ENCODE results near the gene NLRC5.
"Not testable (repeated sequence)": the region's sequence is repeated elsewhere in the genome, so short reads cannot be mapped to it uniquely, and the experiment has no call there.

NLRC5 gene

GRCh38 chr16:57099965-57100364, 110.6 kb downstream of the NLRC5 start:
- not testable (repeated sequence) for DNase-seq (ENCODE audit: low read depth)

DNA sequence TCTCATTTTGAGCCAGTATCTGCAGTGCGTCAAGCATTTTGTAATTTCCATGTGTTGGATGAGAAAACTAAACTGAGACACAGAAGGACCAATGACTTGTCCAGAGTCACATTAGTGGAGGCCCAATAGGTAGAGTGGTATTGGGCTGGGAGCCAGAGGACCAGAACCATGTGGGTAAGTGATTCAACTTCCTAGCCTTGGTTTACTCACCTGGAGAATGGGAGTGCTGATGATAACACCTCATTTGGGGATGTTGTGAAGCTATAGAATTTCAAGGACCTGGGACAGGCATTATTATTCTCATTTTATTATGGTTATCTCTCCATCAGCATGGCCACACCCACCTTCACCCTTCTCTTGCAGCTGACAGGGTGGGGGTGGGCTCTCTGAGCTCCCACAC, 111.1 kb downstream of the NLRC5 start:
- no peak for DNase-seq (ENCODE audit: low read depth)

GRCh38 chr16:57102888-57103851, 113.8 kb downstream of the NLRC5 start:
- DNase-seq (ENCODE audit: low read depth), result no peak

DNA sequence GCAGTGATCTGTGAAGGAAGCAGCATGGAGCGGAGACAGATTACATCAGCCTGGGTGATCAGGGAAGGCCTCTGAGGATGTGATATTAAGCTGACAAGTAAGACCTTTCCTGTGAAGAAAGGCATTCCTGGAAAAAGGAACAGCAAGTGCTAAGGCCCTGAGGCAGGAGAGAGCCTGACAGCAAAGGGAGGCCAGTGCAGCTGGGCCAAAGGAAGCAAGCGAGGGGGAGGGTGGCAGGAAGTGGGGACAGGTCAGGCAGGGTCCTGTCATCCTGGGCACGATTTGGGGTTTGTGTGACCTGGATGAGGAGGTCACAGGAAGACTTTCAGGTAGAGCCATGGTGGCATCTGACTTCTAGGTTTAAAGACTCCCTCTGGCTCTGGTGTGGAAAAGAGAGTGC, 115.3 kb downstream of the NLRC5 start:
- DNase-seq (ENCODE audit: low read depth), result no peak

GRCh38 chr16:57105184-57105583, 115.8 kb downstream of the NLRC5 start:
- no peak for DNase-seq (ENCODE audit: low read depth)

GRCh38 chr16:57106767-57107166, 117.4 kb downstream of the NLRC5 start:
- DNase-seq (ENCODE audit: low read depth), result no peak

- no peak for DNase-seq (ENCODE audit: low read depth)
Observed at GRCh38 chr16:57107321-57107922, 118.1 kb downstream of the NLRC5 start.

- DNase-seq (ENCODE audit: low read depth), result no peak
Observed at GRCh38 chr16:57108432-57108831, 119.1 kb downstream of the NLRC5 start.

DNA sequence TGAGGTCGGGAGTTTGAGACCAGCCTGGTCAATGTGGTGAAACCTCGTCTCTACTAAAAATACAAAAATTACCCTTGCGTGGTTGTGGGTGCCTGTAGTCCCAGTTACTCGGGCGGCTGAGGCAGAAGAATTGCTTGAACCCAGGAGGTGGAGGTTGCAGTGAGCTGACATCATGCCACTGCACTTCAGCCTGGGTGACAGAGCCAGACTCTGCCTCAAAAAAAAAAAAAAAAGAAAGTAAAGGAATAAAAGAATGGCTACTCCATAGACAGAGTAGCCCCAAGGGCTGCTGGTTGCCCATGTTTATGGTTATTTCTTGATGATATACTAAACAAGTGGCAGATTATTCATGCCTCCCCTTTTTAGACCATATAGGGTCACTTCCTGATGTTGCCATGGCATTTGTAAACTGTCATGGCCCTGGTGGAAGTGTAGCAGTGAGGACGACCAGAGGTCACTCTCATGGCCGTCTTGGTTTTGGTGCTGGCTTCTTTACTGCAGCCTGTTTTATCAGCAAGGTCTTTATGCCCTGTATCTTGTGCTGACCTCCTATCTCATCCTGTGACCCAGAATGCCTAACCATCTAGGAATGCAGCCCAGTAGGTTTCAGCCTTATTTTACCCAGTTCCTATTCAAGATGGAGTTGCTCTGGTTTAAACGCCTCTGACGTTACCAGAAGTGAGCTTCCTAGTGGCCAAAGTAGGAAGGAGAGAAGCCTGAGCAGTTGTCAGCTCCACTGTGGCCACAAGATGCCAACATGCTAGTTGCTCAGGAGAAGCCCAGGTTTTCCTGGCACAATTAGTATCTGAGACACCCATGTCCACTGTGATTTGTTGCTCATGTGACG, 120.1 kb downstream of the NLRC5 start:
- not testable (repeated sequence) for DNase-seq (ENCODE audit: low read depth)

DNA sequence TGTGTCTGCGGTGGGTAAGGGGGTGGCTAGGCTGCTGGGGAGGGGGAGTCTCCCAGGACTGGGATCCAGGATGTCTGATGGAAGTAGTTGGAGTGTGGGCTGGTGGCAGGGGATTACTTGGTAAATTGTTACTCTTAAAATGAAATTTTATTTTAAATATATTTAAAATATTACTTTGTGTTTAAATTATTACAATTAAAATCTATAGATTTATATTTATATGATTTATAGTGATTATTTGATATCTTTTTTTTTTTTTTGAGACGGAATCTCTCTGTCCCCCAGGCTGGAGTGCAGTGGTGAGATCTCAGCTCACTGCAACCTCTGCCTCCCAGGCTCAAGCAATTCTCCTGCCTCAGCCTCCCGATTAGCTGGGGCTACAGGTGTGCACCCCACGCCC, 121.6 kb downstream of the NLRC5 start:
- DNase-seq (ENCODE audit: low read depth), result no peak

GRCh38 chr16:57111420-57111819, 122.1 kb downstream of the NLRC5 start:
- DNase-seq (ENCODE audit: low read depth), result no peak

GRCh38 chr16:57112403-57113041, 123.2 kb downstream of the NLRC5 start:
- no peak for DNase-seq (ENCODE audit: low read depth)

DNA sequence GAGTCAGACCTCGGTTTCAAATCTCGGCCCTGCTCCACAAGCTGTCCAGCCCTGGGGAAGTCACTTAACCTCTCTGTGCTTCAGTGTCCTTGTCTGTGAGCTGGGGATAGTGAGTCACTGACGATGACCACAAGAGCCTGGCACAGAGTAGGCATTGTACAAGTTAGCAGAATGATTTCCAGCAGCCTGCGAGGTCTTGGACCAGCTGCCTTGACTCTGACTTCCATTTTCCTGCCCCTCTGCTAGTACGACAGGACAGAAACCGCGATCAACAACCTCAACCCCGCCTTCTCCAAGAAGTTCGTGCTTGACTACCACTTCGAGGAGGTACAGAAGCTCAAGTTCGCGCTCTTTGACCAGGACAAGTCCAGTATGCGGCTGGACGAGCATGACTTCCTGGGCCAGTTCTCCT, 123.7 kb downstream of the NLRC5 start:
- DNase-seq (ENCODE audit: low read depth), result no peak

DNA sequence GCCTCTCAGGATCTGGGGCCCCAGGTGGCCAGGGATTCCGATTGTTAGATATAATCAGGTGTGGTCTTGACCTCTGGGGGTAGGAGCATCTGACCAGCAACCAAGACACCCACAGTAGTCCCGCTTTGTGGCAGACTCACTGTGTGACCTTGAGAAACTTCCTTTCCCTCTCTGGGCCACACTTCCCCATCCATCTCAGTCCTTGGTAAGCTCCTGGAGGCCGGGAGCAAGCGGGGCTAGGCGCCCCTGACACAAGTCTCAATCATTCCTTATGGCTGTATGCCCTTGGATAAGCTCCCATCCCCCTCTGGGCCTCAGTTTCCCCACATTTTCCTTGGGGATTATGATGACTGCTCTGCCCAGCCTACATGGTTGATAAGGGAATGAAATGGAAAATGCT, 124.3 kb downstream of the NLRC5 start:
- no peak for DNase-seq (ENCODE audit: low read depth)

GRCh38 chr16:57115168-57115513, 125.8 kb downstream of the NLRC5 start:
- DNase-seq (ENCODE audit: low read depth), result no peak

DNA sequence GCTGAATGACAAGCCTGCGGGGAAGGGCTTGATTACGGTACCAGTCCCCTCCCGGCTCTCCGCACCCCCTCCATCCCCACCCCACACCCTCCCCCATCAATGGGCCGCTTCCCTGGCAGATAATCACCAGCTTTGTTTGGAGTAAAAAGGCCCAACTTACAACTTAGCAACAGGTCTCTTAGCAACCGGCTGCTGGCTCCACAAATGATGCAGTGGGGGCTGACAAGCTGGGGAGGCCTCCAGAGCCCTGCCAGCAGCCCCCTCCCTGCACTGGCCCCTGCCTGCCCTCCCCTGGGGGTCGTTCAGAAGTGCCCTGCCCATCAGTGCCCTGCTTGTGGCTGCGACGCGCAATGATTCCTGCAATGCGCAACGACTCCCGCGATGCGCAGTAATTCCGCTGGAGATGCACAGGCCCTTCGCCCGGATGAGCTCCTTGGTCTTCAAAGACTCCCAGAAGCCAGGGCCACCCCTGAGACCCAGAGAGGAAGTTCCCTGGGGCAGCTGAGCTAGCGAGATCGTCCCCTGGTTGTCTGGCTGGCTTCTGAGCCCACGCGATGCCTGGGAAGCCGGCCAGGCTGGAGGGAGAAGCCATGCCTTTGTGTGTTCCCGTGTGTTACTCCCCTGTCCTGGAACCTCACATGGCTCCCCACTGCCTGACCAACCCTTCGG, 126.3 kb downstream of the NLRC5 start:
- no peak for DNase-seq (ENCODE audit: low read depth)

- no peak for DNase-seq (ENCODE audit: low read depth)
Observed at GRCh38 chr16:57118461-57119084, 129.2 kb downstream of the NLRC5 start.

GRCh38 chr16:57123216-57123973, 134.0 kb downstream of the NLRC5 start:
- no peak for DNase-seq (ENCODE audit: low read depth)

DNA sequence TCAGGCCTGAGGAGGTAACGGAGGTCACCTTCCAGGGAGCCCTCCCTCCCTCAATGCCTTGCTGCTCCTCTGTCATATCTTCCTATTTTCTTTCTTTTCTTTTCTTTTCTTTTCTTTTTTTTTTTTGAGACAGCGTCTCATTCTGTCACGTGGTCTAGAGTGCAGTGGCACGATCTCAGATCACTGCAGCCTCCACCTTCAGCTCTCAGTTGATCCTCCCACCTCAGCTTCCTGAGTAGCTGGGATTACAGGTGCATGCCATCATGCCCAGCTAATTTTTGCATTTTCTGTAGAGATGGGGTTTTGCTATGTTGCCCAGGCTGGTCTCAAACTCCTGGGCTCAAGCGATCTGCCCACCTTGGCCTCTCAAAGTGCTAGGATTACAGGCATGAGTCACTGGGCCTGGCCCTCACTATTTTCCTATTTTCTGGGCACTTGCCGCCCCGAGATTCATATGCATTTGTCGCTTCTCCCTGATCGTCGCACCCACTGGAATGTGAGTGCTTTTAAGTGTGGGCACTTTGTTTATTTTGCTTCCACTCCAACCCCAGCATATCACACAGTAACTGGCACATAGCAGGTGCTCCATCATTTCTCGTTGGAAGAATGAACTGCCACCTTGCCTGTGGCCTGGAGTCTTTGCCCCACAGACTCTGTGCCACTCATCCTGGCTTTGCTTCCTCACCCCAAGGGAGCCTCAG, 134.8 kb downstream of the NLRC5 start:
- DNase-seq (ENCODE audit: low read depth), result no peak

GRCh38 chr16:57125376-57125775, 136.0 kb downstream of the NLRC5 start:
- no peak for DNase-seq (ENCODE audit: low read depth)

Data from T-helper 22 cell (primary cell).